Measurements from ENCODE around the gene TMEM60.

DNA sequence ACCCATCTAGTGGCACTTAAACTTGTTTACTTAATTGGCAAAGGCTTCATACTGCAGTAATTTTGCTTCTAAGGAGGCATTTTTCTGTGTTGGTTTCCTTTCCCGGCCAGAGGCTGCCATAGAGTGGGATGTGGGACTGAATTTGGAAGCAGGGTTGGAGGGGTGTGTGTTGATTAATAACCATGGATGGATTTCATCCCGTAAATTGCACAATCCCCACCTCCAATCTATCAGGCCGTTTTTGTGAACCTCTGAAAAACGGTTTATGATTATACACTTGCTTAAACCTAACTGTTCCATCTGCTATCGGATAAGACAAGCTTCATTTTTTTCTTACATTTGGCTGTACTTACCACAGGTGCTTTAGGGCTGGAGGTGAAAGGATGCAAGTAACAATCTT, 1.3 kb downstream of the TMEM60 start:
- TF ChIP-seq POLR2A (IDR thresholded peaks at IDR 0.05; ENCODE audit: extremely low read depth, insufficient read length) = no peak
- no peak for TF ChIP-seq CTCF (IDR thresholded peaks at IDR 0.05; ENCODE audit: low read depth, low read length)
